NK-92 (cell line): ENCODE results near the gene EI24.

Experiments
- DNase-seq: peaks from one replicate; lab custom pipeline; 2025; ENCODE audit not compliant: unreplicated experiment; lab: John Stamatoyannopoulos, UW

Gene EI24

GRCh38 chr11:125626288-125626950 lies 57.1 kb downstream of the EI24 start:
- no peak for DNase-seq

DNA sequence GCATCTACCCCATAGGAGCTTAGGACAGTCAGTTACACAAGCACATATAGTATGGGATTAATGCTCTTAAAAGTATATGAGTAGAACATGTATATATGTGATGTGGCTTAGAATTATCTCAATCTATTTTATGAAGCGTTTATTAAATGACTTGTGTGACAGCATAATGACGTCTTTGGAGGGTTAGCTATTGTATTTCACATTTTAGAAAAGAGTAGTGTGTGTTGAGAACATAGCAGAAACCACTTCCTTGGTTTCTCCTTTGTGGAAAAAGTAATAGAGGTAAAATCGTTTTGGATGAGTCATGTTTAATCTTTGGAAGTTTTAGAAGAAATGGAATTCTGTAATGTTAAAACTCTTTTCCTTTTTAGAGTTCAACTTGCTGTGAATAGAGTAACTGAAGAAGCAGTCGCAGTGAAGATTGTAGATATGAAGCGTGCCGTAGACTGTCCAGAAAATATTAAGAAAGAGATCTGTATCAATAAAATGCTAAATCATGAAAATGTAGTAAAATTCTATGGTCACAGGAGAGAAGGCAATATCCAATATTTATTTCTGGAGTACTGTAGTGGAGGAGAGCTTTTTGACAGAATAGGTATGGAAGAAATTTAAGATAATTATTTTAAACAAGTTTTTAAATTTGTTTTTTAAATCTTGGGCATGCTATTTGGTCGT lies 58.1 kb downstream of the EI24 start:
- no peak for DNase-seq
